Spleen (tissue), 11 donors: ENCODE measurements around the gene SELENOH. TPM values are rescaled to one million over a fixed set of nuclear protein-coding genes. Genes with fewer than 3 reads are reported as not detected.

ENCODE experiments used
- DNase-seq: peaks from one replicate; pipeline ENCODE4 v3.0.0-alpha.2; 2020
- H3K27ac ChIP-seq, 8 donors: fragments of 200-600 bp; sonication (generic) in 7 of 8; 1 replicate in 4 of 8; 2 replicates in 4 of 8; pipeline versions ENCODE4 v1.5.0 to v1.8.0; 2016 to 2021; ENCODE audit warnings: inconsistent platforms in 4 of 8, mild to moderate bottlenecking in 4 of 8, moderate library complexity in 1 of 8
- H3K27me3 ChIP-seq, 7 donors: fragments of 200-600 bp; sonication (generic) in 6 of 7; replicated peaks in 1 of 7; 1 replicate in 4 of 7; 2 replicates in 3 of 7; pipeline versions ENCODE4 v1.5.0 to v1.8.0; 2016 to 2021; ENCODE audit warnings: inconsistent platforms in 3 of 7, mild to moderate bottlenecking in 1 of 7
- H3K36me3 ChIP-seq, 6 donors: fragments of 200-600 bp; sonication (generic) in 5 of 6; 1 replicate in 4 of 6; 2 replicates in 2 of 6; pipeline versions ENCODE4 v1.5.0 to v1.8.0; 2016 to 2021; ENCODE audit warnings: inconsistent platforms in 2 of 6
- H3K4me1 ChIP-seq, 6 donors: fragments of 200-600 bp; sonication (generic) in 5 of 6; 1 replicate in 3 of 6; 2 replicates in 3 of 6; pipeline versions ENCODE4 v1.5.0 to v1.8.0; 2016 to 2021; ENCODE audit warnings: inconsistent platforms in 3 of 6
- H3K4me3 ChIP-seq, 8 donors: fragments of 200-600 bp; sonication (generic) in 7 of 8; 1 replicate in 4 of 8; 2 replicates in 4 of 8; pipeline versions ENCODE4 v1.5.0 to v1.8.0; 2016 to 2021; ENCODE audit warnings: inconsistent platforms in 4 of 8, mild to moderate bottlenecking in 4 of 8, moderate library complexity in 2 of 8
- H3K9me3 ChIP-seq, 8 donors: fragments of 200-600 bp; sonication (generic) in 7 of 8; 1 replicate in 4 of 8; 2 replicates in 4 of 8; pipeline versions ENCODE4 v1.5.0 to v1.8.0; 2016 to 2021; ENCODE audit warnings: inconsistent platforms in 4 of 8
- CTCF ChIP-seq, 11 experiments: fragments of 200-600 bp in 7 of 11; fragments of 450-650 bp in 4 of 11; sonication (generic) in 4 of 11; IDR thresholded peaks in 8 of 11; conservative IDR thresholded peaks in 3 of 11; 1 replicate in 7 of 11; 2 replicates in 4 of 11; pipeline versions ENCODE4 v1.4.0 to v1.8.0; 2016 to 2021; ENCODE audit warnings: antibody characterized with exemption in 11 of 11, inconsistent platforms in 4 of 11, mild to moderate bottlenecking in 1 of 11
- POLR2A ChIP-seq, 3 donors: fragments of 450-650 bp; IDR thresholded peaks; one replicate each; pipeline ENCODE4 v1.5.1; 2017; ENCODE audit warnings: antibody characterized with exemption in 3 of 3, mild to moderate bottlenecking in 1 of 3
- POLR2AphosphoS5 ChIP-seq, 3 donors: sonication (generic); formaldehyde crosslinking; IDR thresholded peaks; one replicate each; pipeline ENCODE4 v1.5.1; 2017; ENCODE audit warnings: antibody characterized with exemption in 3 of 3
- WGBS, 5 donors: extraction: QIAGEN DNeasy Blood & Tissue Kit in 3 of 5; methylation state at CpG; one replicate each; pipeline versions ENCODE4 v1.1.5 to v1.1.7; 2013 to 2018; 5-methylcytosine and 5-hydroxymethylcytosine counted together
- intact Hi-C: fragments of 100-400 bp; cut with DNase I; formaldehyde crosslinking; loops from one replicate; pipeline ENCODE4 v1.15.0; 2023; ENCODE audit warnings: low total_unique reads
- polyA plus RNA-seq, 3 donors: library from polyadenylated mRNA; stranded (reverse); fragments of 200-250 nt; gene quantifications; one replicate each; pipeline ENCODE4 v1.2.1, GENCODE V29; 2013
- total RNA-seq, 7 donors: library from RNA; depleted of rRNA in 3 of 7; stranded (reverse); fragments of >200 nt in 3 of 7; fragmentation: NEBNext Ultra II Directional in 4 of 7; extraction: Animal tissue kit (Norgen Biotek cat#: 25700) in 4 of 7; gene quantifications; one replicate each; pipeline versions ENCODE4 v1.1.0 to v1.2.1, GENCODE V29; 2016 to 2021
- donor health status: healthy with polysubstance abuse.
- donor health status: DM: no; HTN: no; CAD: no; lungs with moderate emphysema.
- donor health status: DM: no; HTN: no; CAD: no.
- donor health status: Bipolar disorder and iron deficiency.
- donor health status: healthy.
- donor health status: DM: no; HTN: no; CAD: no.
- donor health status: DM: yes; HTN: yes; CAD: no.

Gene SELENOH
- total and polyA plus RNA-seq, 10 donors: 79.1 to 247 (median 115) TPM

GRCh38 chr11:57746920-57747319 is 5.6 kb downstream of the SELENOH start:
- no peak overlapping the region for H3K4me3 ChIP-seq
- no peaks in the 10 kb centered on the region for H3K27me3 ChIP-seq
- DNase-seq: no peak
- no peak overlapping the region for H3K27ac ChIP-seq
- intact Hi-C loops: no loop called here
- H3K36me3 ChIP-seq: peaks cover 0 to 54% (median 36%) of the 10 kb centered on the region in 6 donors
- H3K9me3 ChIP-seq: no peaks in the 10 kb centered on the region
- TF ChIP-seq POLR2A (IDR thresholded peaks at IDR 0.05): no peak
- no peak for TF ChIP-seq CTCF (IDR thresholded peaks at IDR 0.05 in 8 of 11, conservative IDR thresholded peaks at IDR 0.05 in 3 of 11)
- no peak for TF ChIP-seq POLR2AphosphoS5 (IDR thresholded peaks at IDR 0.05)
- H3K4me1 ChIP-seq: peaks cover 11 to 45% (median 27%) of the 10 kb centered on the region in 6 donors
- whole genome bisulfite sequencing, 5 donors: 91 to 97% (median 94%) methylated on average over 1 of the region's 1 CpG

GRCh38 chr11:57751176-57751575 is 9.9 kb downstream of the SELENOH start:
- no peak overlapping the region for H3K4me3 ChIP-seq
- intact Hi-C loops: no loop called here
- no peaks in the 10 kb centered on the region for H3K9me3 ChIP-seq
- no peak for DNase-seq
- TF ChIP-seq POLR2A (IDR thresholded peaks at IDR 0.05) (no peak), CTCF (IDR thresholded peaks at IDR 0.05 in 8 of 11, conservative IDR thresholded peaks at IDR 0.05 in 3 of 11) (no peak), POLR2AphosphoS5 (IDR thresholded peaks at IDR 0.05) (no peak)
- H3K4me1 ChIP-seq: peaks cover 0 to 11% (median 3%) of the 10 kb centered on the region in 6 donors
- peak overlapping the region in 3 of 8 donors; percentile 54 to 58 (median 58) for H3K27ac ChIP-seq
- H3K36me3 ChIP-seq: peaks cover 0 to 17% (median 4%) of the 10 kb centered on the region in 6 donors
- H3K27me3 ChIP-seq: no peaks in the 10 kb centered on the region

GRCh38 chr11:57751676-57752253 is 10.5 kb downstream of the SELENOH start, which contains the start of gene BTBD18:
Gene BTBD18 (minus strand): TSS chr11:57751819. CDS start chr11:57751188, 631 bp downstream.
- H3K27ac ChIP-seq: peak within 1 kb of the TSS in 6 of 8 donors; percentile 27 to 58 (median 46)
- DNase-seq: no peak

More at GRCh38 chr11:57751676-57752253, 10.5 kb downstream of the SELENOH start, which contains the start of gene BTBD18:
- H3K9me3 ChIP-seq: no peaks in the 10 kb centered on the region
- peak in 10 of 11 experiments; percentile 6 to 69 (median 48) for TF ChIP-seq CTCF (IDR thresholded peaks at IDR 0.05 in 8 of 11, conservative IDR thresholded peaks at IDR 0.05 in 3 of 11)
- TF ChIP-seq POLR2AphosphoS5 (IDR thresholded peaks at IDR 0.05): peak in 1 of 3 donors; percentile 51
- TF ChIP-seq POLR2A (IDR thresholded peaks at IDR 0.05): no peak
- H3K27me3 ChIP-seq: no peaks in the 10 kb centered on the region
- H3K4me1 ChIP-seq: peaks cover 0 to 9% (median 3%) of the 10 kb centered on the region in 6 donors
- intact Hi-C loops: no loop called here
- WGBS, 5 donors: 60 to 72% (median 68%) methylated on average over 10 of the region's 10 CpGs
- peaks cover 0 to 11% (median 0%) of the 10 kb centered on the region in 6 donors for H3K36me3 ChIP-seq
- H3K4me3 ChIP-seq: no peak within 1 kb of the TSS
